ENCODE measurements around the gene KLF8.

GRCh38 chrX:56284269-56284668, 52.1 kb downstream of the KLF8 start:
- TF ChIP-seq CTCF (IDR thresholded peaks at IDR 0.05) (no peak), ZFX (IDR thresholded peaks at IDR 0.05; ENCODE audit: borderline replicate concordance) (no peak)
